ENCODE measurements around the gene UTP14A.

The UTP14A gene

GRCh38 chrX:129953881-129954280 is 47.9 kb downstream of the UTP14A start:
- no peak for DNase-seq

DNA sequence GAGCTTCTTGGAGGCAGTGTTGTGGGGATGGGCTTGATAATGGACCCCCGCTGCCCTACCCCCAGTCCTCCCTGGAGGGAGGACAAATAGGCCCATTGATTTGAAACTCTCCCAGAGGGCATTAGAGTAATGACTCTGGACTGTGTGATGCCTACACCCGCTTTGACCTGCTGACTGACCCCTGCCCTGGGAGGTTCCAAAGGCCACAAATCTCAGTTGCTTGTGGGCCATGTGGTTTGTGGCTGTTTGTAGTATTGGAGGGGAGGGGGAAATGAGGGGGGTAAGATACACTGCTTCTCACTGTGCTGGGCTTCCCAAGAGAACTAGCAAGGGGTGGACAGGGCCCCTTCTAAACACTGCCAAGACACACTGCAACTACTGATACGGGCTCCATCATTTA is 48.8 kb downstream of the UTP14A start:
- no peak for DNase-seq

GRCh38 chrX:129955682-129956081 is 49.7 kb downstream of the UTP14A start:
- DNase-seq: no peak

DNA sequence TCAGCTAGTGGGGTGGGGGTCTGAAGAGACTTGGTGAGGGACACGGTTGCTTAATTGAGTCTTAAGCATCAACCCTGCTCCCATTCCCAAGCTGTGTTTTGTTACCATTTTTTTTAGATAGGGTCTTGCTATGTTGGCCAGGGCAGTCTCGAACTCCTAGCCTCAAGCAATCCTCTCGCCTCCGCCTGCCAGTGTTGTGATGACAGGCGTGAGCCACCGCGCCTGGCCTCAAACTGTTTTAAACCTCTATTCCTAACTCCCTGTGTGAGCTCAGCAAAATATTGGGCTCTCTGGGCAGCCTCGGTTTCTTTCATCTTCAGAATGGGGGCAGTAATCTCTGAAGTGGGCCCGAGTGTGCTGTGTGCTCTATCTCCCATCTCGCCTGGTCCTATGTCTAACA is 50.2 kb downstream of the UTP14A start:
- DNase-seq: no peak

GRCh38 chrX:129956765-129957164 is 50.8 kb downstream of the UTP14A start:
- no peak for DNase-seq

DNA sequence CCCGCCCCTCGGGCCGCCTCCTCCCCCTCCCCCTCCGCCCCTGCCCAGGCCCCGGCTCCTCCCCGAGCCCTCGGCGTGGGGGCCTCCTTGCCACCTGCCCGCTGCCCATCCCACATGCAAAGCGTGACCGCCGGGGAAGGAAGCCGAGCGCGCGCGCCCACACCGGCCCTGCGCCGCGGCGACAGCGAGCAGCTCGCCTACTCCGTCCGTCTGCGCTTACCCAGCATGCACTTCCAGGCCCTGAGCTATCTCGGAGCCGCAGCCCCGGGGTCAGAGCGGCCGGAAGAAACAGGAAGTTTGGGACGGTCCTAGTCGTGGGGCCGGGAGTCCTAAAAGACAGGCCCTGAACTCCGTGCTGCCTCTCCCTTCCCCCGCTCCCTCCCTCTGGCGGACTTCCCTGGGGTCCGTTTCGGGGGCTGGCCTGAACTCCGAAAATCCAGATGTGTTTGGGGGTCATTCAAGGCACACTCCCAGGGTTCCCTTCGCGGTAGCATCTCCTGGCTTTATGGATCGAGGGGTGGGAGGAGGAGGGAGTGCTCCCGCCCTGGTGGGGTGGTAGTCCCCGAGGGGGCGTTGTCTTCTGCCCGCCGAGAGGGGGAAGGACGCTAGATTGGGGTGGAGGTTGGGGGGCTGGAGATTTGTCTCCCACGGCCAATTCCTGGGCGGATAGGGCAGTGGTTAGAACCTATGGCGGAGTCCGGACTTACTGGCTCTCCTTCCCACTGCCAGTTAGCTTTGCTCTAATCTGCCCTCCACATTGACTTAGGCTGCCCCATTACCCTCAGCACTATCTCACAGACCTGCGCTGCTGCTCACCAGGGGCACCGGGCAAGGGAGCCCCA is 51.5 kb downstream of the UTP14A start:
- no peak for DNase-seq

DNA sequence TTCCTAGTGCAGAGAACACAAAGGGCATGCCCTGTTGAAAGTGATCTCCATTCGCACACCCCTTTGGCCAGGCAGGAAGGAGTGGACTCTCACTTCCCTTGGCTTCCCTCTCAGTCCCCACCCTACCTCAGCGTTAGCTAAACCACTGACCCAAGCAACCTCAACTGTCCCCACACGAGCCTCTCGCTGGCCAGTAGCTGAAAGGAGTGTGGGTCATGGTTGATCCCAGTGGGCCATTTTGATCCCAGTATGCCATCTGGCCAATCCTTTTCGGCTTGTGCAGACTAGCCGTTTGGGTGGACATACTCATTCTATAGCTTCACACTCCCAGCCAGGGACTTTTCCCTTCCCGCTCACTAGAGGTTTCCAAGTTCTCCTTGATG is 52.1 kb downstream of the UTP14A start:
- no peak for DNase-seq

DNA sequence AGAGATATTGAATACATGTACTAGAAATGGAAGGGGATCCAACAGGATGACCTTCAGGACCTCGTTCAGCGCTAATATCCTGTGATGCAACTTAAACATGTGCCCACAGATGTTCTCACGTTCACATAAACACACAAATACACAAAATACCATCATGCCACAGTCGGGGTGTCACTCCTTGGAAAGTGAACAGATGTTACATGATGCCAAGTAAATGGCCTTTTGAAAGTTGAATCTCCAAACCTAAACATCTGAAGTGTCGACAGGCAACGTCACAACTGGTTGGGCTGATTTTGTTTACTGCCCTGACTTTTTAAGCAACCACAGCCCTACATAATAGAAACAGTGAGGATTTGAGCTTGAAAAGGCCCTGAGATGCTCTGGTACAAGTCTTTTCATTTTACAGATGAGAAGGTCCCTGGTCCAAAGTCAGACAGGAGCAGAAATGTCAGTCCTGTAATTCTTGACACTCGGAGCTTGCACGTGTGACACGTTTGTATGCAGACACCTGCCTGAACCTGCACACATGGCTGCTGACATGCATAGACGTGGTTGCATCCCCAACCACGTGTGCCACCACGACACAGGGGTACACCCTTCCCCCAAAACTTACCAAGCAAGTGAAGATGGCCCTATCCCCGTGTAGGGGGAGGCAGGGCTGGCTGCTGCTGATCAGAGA is 53.0 kb downstream of the UTP14A start:
- DNase-seq: no peak

GRCh38 chrX:129959493-129959832 is 53.5 kb downstream of the UTP14A start:
- no peak for DNase-seq

GRCh38 chrX:129961180-129962083 is 55.5 kb downstream of the UTP14A start:
- DNase-seq: no peak

GRCh38 chrX:129963729-129964128 is 57.8 kb downstream of the UTP14A start:
- DNase-seq: no peak

DNA sequence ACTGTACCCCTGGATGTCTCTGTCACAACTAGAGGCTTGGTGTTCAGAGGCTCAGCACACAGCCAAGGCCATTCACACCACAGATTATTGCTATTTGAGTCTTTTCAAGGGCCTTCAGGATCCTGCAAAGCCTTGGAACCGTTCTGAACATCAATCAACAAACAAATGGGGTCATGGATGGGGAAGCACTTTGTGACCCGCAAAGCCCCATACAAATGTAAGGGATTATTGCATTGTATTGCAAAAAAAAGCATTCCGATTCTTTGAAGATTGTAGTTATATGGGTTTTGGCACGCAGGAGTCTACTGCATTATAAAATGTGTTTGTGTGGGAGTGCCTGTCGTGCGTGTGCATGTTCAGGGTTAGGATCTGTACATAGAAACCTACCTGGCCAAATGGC is 59.2 kb downstream of the UTP14A start:
- no peak for DNase-seq

GRCh38 chrX:129968968-129969367 is 63.0 kb downstream of the UTP14A start:
- no peak for DNase-seq

DNA sequence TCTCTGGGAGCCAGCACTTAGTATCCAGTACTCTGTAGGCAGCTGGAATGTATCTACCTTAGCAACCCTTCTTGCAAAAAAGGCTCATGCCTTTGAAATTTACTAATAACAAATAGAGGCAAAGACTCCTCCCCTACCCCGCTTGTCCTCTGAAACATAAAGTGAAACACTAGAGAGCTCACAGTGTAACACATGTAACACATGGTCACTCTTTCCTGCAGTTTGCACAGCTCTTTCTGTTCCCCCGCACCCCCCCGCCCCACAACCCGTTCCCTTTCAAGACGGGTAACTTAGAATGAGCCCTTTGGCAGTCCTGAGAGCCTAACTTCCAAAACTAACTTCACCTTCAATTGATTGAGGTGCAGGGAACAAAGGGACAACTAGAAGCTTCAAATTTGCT is 70.5 kb downstream of the UTP14A start:
- DNase-seq: no peak
